NT2/D1 (cell line): Measurements from ENCODE around the gene SEMA6B.

ENCODE experiments used
- YY1 ChIP-seq: IDR thresholded peaks from 2 replicates; pipeline ENCODE4 v1.6.1; 2011; ENCODE audit not compliant: insufficient read length, insufficient read depth
- ZNF274 ChIP-seq: IDR thresholded peaks from 2 replicates; pipeline ENCODE4 v1.6.1; 2011; ENCODE audit warnings: mild to moderate bottlenecking, low read depth, low read length

DNA sequence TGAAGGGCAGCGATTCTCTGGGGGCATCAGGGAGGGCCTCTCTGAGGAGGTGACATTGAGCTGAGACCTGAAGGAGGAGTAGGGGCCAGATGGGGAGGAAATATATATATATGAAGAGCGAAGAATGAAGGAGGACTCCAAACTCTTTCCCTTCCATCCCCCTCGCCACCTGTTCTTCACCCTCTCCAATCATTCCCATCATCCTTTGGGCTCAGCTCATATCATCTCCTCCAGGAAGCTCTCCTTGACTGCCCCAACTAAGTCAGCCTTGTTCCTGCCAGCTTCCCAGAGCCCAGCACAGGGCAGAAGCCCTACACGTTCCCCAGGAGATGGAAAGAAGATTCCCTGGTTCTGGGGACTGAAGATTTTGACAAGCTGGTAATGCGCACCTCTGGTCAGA, 33.0 kb upstream of the SEMA6B start:
- TF ChIP-seq ZNF274 = no peak
- TF ChIP-seq YY1 = no peak
